Stimulated activated naive B cell treated with anti-CD40 and anti-IgM and Interleukin-4, amounts not matched to agents 10 μg/mL and 1 μg/mL and 100 μg/mL, for 72 hours (primary cell): ENCODE measurements around the gene CPVL.

Experiments
- ATAC-seq, 2 donors: fragments of 150-1000 bp; cut with Tn5 transposase; replicated peaks; 2 replicates each; pipeline ENCODE4 v1.10.0; 2021; ENCODE audit warnings: moderate library complexity in 1 of 2
- DNase-seq: peaks from one replicate; pipeline ENCODE4 v3.0.0; 2021
- H3K27ac Mint-ChIP-seq: one replicate; pipeline ENCODE4 v1.8.0; 2022; ENCODE audit warnings: mild to moderate bottlenecking, mixed read lengths
- H3K27me3 Mint-ChIP-seq, 2 donors: one replicate each; pipeline ENCODE4 v1.8.0; 2022; ENCODE audit warnings: mixed read lengths in 2 of 2
- H3K36me3 Mint-ChIP-seq, 2 donors: one replicate each; pipeline ENCODE4 v1.8.0; 2022; ENCODE audit warnings: mixed read lengths in 2 of 2, mild to moderate bottlenecking in 1 of 2
- H3K4me1 Mint-ChIP-seq, 2 donors: one replicate each; pipeline ENCODE4 v1.8.0; 2022; ENCODE audit warnings: mixed read lengths in 2 of 2, mild to moderate bottlenecking in 1 of 2
- H3K4me3 Mint-ChIP-seq, 2 donors: one replicate each; pipeline ENCODE4 v1.8.0; 2022; ENCODE audit warnings: mild to moderate bottlenecking in 2 of 2, mixed read lengths in 2 of 2, moderate library complexity in 1 of 2
- H3K9me3 Mint-ChIP-seq, 2 donors: one replicate each; pipeline ENCODE4 v1.8.0; 2022; ENCODE audit warnings: mixed read lengths in 2 of 2, mild to moderate bottlenecking in 1 of 2

The CPVL gene

DNA sequence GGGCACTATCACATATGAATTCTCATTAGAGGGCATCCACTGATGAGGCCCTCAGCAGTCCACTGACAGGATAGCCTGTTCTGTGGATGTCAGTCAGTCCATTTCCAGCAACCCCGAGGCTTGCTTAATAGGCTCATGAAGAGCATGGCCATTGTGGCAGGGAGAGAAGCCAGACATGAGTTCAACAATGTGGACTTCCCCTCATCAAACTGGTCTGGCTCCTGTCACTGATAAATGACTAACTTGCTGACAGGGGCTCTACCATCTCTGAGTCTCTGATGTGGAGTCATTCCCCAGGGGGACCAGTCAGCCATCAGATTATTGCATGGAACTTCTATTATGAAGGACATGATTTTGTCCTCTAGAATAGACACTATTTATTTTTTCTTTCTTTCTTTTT is 168.5 kb downstream of the CPVL start:
- peak; percentile 27 to 34 for ATAC-seq
- Mint-ChIP-seq H3K36me3 (peaks cover 3 to 9% of the 10 kb centered on the region in 2 donors), H3K4me3 (no peak overlapping the region), H3K4me1 (no peaks in the 10 kb centered on the region), H3K27ac (no peak overlapping the region), H3K27me3 (peaks cover 36 to 38% of the 10 kb centered on the region in 2 donors), H3K9me3 (peaks cover 10 to 11% of the 10 kb centered on the region in 2 donors)
- no peak for DNase-seq

DNA sequence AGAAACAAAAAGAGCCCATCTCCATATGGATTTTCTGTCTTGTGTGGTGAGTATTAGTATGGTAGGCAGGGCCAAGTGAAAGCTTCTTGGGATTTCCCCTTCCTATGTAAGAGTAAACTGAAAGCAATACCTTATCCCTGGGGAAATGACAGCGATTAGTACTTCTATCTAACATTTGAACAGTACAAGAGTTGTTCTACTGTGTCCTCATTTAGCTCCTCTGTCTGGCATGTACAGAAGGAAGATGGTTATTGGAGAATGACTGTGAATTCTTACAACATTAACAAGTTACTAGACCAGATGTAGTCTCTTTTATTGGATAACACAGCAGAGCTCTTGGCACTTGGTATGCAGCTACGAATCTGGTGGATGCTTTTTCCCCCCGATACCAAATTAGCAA is 170.3 kb downstream of the CPVL start:
- Mint-ChIP-seq H3K27me3 (peaks cover 33 to 37% of the 10 kb centered on the region in 2 donors), H3K9me3 (peaks cover 14 to 18% of the 10 kb centered on the region in 2 donors), H3K4me3 (no peak overlapping the region), H3K27ac (no peak overlapping the region), H3K4me1 (no peaks in the 10 kb centered on the region), H3K36me3 (peaks cover 4 to 9% of the 10 kb centered on the region in 2 donors)
- ATAC-seq (peak; percentile 80), DNase-seq (no peak)

DNA sequence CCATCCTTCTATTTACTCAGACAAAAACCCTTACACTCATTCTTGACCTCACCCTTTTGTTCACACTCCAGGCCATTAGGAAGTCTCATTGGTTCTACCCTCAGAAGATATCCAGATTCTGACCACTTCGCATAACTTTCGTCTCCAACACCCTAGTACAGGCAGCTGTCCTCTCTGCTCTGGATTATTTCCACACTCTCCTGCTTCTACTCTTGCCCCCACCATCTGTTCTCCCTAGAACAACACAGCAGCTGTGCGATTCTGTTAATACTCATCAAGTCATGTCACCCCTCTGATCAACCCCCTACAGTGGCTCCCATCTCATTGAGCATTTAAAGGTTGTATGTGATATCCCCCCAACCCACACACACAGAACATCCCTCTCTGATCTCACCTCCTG is 172.7 kb downstream of the CPVL start:
- no peaks in the 10 kb centered on the region for H3K4me1 Mint-ChIP-seq

DNA sequence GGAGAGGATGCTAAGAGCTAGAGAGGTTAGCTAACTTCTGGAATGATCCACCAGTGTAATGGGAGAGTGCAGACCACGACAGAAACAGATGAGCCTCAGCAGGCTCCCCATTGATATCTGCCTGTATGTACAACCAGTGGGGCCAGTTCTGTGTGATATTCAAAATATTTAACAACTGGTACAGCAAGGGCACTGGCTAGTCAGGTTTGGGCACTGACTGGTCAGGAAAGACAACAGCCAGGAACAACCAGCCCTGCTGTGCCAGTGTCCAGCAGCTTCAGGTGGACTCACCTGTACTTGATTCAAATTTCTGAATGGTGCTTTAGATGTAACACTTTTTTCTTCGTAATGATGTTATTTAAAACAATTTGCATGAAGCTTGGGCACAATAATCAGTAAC is 182.3 kb downstream of the CPVL start:
- peaks cover 24 to 63% of the 10 kb centered on the region in 2 donors for H3K27me3 Mint-ChIP-seq

More for the DNA sequence above, 172.7 kb downstream of the CPVL start:
- DNase-seq (no peak), ATAC-seq (no peak)
- H3K27ac Mint-ChIP-seq: no peak overlapping the region
- peaks cover 25 to 27% of the 10 kb centered on the region in 2 donors for H3K27me3 Mint-ChIP-seq
- H3K9me3 Mint-ChIP-seq: peaks cover 18 to 19% of the 10 kb centered on the region in 2 donors
- H3K36me3 Mint-ChIP-seq: peaks cover 4 to 9% of the 10 kb centered on the region in 2 donors
- no peak overlapping the region for H3K4me3 Mint-ChIP-seq

DNA sequence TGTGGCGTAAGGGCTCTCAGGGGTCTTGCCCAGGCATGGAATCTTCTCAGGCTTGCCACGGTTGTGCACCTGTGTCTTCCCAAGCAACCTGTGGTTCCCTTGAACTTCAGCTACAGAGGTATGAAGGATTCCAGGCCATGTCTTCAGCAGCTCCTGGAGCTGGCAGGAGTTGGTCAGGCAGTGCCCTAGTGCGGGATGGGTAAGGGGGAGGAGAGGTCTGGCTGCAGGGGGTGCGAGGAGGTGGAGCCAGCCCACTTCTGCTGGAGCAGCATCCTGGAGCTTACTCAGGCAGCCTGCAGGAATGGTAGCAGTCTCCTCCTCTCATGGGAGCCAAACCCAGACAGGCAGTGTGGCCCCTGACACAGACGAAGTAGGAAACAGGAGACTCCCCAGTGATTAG is 184.4 kb downstream of the CPVL start:
- H3K4me1 Mint-ChIP-seq: peaks cover 8 to 17% of the 10 kb centered on the region in 2 donors
- no peak for DNase-seq
- no peaks in the 10 kb centered on the region for H3K36me3 Mint-ChIP-seq
- ATAC-seq: no peak
- H3K27ac Mint-ChIP-seq: no peak overlapping the region
- peaks cover 42 to 75% of the 10 kb centered on the region in 2 donors for H3K27me3 Mint-ChIP-seq
- no peak overlapping the region for H3K4me3 Mint-ChIP-seq
- H3K9me3 Mint-ChIP-seq: no peaks in the 10 kb centered on the region

More for the DNA sequence above, 182.3 kb downstream of the CPVL start:
- Mint-ChIP-seq H3K27ac (no peak overlapping the region), H3K36me3 (no peaks in the 10 kb centered on the region), H3K4me1 (no peaks in the 10 kb centered on the region), H3K9me3 (peaks cover 0 to 1% of the 10 kb centered on the region in 2 donors), H3K4me3 (no peak overlapping the region)
- DNase-seq (no peak), ATAC-seq (no peak)

DNA sequence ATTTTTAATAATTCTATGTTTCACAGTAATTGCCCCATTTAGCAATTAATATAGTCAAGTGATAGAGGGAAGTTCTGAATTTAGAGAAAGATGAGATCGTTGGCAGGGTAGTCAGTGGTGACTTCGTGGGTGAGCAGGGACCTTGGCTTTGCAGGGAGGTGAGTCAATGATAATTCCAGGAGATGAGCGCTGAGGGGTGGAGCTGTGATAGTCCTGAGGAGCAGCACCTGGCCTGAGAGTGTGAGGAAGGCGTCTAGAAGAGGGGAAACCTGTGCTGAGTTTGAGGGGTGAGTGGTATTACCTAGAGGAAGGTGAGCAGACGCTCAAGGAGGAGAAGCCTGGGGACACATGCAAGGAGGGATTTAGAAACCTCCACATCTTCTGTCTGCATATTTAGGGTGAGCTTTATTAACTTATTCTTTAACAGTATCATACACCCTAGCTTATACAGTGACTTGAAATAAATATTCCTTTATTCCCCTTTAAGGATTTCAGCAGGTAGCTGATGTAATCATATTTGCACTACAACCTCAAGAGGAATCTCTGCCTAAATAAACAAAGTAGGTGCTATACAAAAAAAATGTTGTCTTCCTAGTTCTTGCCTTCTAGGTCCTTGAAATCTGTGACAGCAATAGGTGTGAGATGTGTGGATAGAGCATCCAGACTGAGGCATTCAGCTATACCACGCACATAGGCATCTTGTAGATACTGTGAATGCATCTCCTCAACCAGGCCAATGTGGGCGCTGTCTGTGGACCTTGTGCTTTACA is 186.1 kb downstream of the CPVL start:
- no peak overlapping the region for H3K27ac Mint-ChIP-seq
- peaks cover 45 to 76% of the 10 kb centered on the region in 2 donors for H3K27me3 Mint-ChIP-seq
- no peak overlapping the region for H3K4me3 Mint-ChIP-seq
- no peaks in the 10 kb centered on the region for H3K9me3 Mint-ChIP-seq
- no peaks in the 10 kb centered on the region for H3K36me3 Mint-ChIP-seq
- DNase-seq (no peak), ATAC-seq (no peak)
- H3K4me1 Mint-ChIP-seq: peaks cover 17 to 32% of the 10 kb centered on the region in 2 donors

DNA sequence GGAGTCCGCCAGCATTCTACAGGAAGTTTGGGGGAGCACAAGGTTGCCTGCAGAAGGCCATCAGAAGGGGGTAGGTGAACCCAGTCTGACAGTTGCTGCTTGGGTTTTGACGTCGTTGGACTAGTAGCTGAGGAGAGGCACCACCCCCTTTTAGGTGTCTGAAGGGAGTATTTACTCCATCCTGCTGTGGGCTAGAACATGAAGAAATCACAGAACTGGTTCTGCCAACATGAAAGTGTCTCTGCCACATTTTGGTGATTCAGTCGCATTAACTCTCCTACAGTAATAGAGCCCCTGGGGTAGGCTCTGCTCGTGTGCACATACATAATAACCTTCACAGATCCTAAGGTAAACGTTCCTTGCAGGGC is 187.4 kb downstream of the CPVL start:
- Mint-ChIP-seq H3K9me3 (no peaks in the 10 kb centered on the region), H3K36me3 (no peaks in the 10 kb centered on the region), H3K27ac (no peak overlapping the region), H3K4me1 (peaks cover 18 to 33% of the 10 kb centered on the region in 2 donors), H3K27me3 (peaks cover 53 to 83% of the 10 kb centered on the region in 2 donors), H3K4me3 (no peak overlapping the region)
- DNase-seq (no peak), ATAC-seq (no peak)

DNA sequence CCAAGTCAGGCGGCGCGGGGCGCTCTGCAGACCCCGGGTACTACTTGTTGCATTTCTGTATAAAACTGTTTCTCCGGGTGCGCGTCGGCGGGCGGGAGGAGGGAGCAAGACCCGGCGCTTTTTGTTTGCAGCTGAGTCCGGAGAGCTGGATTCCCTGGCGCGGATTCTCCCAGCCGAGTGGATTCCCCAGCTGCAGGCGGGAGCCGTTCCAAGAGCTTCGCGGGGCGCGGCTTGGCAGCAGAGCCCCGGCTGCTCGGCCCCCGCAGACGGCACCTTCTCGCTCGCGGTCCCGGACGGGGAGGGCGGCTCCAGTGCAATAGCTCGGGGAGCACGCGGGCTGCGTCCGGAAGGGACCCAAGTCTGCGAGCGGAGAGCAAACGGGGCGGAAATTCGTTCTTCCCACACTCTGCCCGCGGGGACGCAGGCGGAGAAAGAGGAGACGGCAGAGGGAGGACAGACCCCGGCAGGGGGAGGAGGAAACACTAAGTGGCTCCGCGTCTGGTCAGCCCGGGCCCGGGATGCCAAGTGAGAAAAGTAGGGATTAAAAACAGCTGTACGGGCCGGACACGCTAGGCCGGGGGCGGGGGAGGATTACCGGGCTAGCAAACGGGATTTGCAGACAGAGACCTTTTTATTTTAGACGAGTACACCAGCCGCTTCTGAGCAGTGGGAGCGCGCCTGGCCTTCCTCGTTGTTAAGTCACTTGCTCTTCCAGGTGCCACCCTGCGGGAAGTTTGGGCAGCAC is 187.9 kb downstream of the CPVL start, which contains the start of gene TRIL:
TRIL (minus strand) TSS at position 96 of the 745 bp plus-strand sequence. CDS start 284 bp downstream, outside the sequence.
- ATAC-seq: no peak
- Mint-ChIP-seq H3K27me3 (peaks cover 53 to 81% of the 10 kb centered on the region in 2 donors), H3K9me3 (no peaks in the 10 kb centered on the region), H3K4me1 (peaks cover 18 to 33% of the 10 kb centered on the region in 2 donors), H3K27ac (peak within 1 kb of the TSS; percentile 88), H3K4me3 (peak within 1 kb of the TSS; percentile 12 to 39), H3K36me3 (no peaks in the 10 kb centered on the region)
- no peak for DNase-seq

DNA sequence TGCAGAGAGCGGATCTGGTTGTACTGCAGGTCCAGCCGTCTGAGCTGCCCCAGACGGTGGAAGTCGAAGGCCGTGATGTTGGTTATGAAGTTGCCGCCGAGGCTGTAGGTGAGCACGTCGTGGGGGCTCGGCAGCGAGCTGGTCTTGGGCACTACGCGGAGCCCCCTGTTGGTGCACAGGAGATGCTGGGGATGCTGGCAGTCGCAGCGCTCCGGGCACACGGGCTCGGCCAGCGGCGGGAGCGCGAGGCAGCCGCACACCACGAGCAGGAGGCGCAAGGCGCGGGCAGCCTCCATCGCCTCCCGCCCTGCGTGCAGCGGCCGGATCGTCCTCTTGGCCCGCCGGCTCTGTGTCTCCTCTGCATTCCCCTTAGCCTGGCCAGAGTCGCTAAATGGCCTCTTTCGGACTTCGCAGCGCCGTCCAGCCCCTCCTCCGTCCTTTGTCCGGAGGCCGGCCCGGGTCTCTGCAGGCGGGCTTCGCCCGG is 188.5 kb downstream of the CPVL start:
- DNase-seq: no peak
- Mint-ChIP-seq H3K27me3 (peaks cover 56 to 85% of the 10 kb centered on the region in 2 donors), H3K4me3 (peak overlapping the region; percentile 12 to 25), H3K36me3 (no peaks in the 10 kb centered on the region), H3K4me1 (peaks cover 18 to 33% of the 10 kb centered on the region in 2 donors), H3K27ac (peak overlapping the region; percentile 88), H3K9me3 (no peaks in the 10 kb centered on the region)
- no peak for ATAC-seq

DNA sequence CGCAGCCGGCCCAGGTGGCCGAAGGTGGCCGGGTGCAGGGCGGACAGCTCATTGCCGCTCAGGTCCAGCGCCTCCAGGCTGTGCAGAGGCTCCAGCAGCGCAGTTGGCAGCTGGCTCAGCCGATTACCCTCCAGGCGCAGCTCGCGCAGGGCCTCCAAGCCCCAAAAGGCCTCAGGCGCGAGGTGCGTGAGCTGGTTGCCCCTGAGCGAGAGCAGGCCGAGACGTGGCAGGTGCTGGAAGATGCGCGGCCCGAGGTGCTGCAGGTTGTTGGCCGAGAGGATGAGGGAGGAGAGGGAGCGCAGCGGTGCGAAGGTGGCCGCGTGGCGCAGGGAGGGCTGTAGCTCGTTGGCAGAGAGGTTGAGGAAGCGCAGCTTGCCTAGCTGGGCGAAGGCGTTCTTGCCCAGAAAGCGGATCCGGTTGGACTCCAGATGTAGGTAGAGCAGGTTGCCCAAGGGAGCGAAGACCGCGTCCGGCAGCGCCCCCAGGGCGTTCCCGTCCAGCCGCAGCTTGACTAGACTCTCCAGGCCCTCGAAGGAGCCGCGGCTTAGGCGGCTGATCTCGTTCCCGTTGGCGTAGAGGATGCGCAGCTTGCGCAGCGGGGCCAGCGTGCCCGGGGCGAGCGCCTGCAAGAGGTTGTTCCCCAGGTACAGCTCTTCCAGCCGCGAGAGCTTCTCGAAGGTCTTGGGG is 189.1 kb downstream of the CPVL start:
- Mint-ChIP-seq H3K4me1 (peaks cover 18 to 33% of the 10 kb centered on the region in 2 donors), H3K27me3 (peaks cover 58 to 87% of the 10 kb centered on the region in 2 donors), H3K9me3 (no peaks in the 10 kb centered on the region), H3K36me3 (no peaks in the 10 kb centered on the region), H3K4me3 (peak overlapping the region; percentile 12 to 39), H3K27ac (peak overlapping the region; percentile 88)
- ATAC-seq (peak in 1 of 2 donors; percentile 18), DNase-seq (no peak)

DNA sequence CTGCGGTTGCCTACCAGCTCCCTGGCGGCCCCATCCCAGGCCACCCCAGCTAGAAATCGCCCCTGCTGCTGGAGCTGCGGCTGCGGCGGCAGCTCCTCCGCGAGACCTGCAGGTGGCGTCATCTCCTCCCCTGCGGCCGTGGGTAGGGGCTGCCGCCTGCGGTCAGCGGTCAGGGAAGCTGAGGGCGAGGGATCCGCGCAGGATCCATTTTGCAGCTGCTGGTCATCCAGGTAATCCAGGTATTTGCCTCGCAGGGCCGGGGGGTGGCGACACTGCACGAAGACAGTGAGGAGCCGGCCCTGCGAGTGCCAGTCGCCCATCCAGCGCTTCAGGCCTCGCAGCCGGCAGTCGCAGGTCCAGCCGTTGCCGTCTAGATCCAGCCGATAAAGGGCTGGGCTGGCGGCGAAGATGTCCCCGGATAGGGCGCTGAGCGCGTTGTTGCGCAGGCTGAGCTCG is 189.7 kb downstream of the CPVL start:
- Mint-ChIP-seq H3K27ac (peak overlapping the region; percentile 88), H3K4me3 (peak overlapping the region; percentile 29 to 39), H3K9me3 (no peaks in the 10 kb centered on the region), H3K27me3 (peaks cover 55 to 82% of the 10 kb centered on the region in 2 donors), H3K36me3 (no peaks in the 10 kb centered on the region), H3K4me1 (peaks cover 18 to 33% of the 10 kb centered on the region in 2 donors)
- ATAC-seq (peak; percentile 30 to 50), DNase-seq (no peak)

DNA sequence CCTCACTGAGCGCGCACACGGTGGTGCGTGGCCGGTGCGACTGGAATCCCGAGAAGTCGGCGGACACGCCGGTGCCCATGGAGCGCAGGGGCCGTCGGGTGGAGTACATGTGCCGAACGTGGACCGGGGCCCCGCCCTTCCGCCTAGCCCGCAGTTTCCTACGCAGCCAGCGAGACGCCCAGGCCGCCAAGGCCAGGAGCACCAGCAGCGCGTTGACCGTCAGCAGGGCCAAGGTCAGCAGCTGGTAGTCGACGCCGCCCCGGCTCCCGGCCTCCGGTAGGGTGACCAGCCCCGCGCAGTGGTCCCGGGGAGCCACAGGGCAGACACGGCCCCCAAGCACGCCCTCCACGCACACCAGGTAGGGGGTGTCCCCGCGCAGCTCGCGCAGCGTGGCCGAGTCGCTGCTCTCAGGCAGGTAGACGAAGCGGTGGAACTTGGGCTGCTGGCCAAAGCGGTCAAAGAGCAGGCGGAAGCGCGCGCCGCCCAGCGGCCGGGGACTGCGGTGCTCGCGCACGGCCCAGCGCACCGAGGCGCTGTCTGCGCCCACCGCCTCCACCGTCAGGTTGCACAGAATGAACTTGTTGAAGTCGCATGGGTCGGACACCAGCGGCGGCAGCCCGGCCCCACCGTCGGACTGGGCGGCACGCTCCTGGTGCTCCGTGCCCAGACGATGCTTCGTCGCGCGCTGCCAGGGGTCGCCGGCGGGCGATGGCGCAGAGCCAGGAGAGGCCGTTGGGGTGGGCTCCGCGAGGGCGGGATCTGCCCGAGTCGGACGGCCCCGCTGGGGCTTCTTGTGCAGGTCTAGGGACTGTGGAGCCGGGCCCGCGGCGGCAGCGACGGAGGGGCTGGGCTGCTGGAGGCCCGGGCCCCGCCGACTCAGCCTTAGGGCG is 190.4 kb downstream of the CPVL start:
- Mint-ChIP-seq H3K36me3 (no peaks in the 10 kb centered on the region), H3K27ac (peak overlapping the region; percentile 63), H3K27me3 (peaks cover 59 to 75% of the 10 kb centered on the region in 2 donors), H3K4me1 (peaks cover 18 to 33% of the 10 kb centered on the region in 2 donors), H3K4me3 (peak overlapping the region; percentile 36 to 65), H3K9me3 (no peaks in the 10 kb centered on the region)
- DNase-seq (no peak), ATAC-seq (peak; percentile 34 to 56)

DNA sequence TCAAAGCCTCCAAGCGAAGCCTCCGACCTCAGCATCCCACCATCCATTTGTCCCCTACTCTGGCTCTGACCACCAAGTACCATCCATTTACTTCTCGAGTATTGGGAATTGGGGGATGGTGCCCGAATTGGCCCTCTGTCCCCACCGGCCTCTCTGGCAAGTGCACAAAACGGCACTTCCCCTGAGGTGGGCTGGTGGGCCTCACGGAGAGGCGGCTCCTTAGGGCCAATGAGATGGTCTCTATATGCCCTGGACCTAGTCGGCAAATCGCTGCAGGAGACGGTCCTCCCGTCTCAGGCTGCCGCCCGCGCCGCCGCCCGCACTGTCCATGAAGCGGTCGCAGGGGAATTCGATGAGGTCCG is 191.0 kb downstream of the CPVL start:
- Mint-ChIP-seq H3K27ac (peak overlapping the region; percentile 63), H3K36me3 (no peaks in the 10 kb centered on the region), H3K4me1 (peaks cover 18 to 33% of the 10 kb centered on the region in 2 donors), H3K4me3 (peak overlapping the region; percentile 36 to 65), H3K9me3 (no peaks in the 10 kb centered on the region), H3K27me3 (peaks cover 62 to 76% of the 10 kb centered on the region in 2 donors)
- no peak for ATAC-seq
- DNase-seq: no peak
